WERI-Rb-1 (cell line): ENCODE data around the gene R3HDM1.
A peak's percentile ranks its signal among the peaks of the same experiment; 100 is the strongest.
"Not testable (repeated sequence)": the region's sequence is repeated elsewhere in the genome, so short reads cannot be mapped to it uniquely, and the experiment has no call there.

ENCODE experiments used
- DNase-seq: peaks from one replicate; pipeline ENCODE4 v3.0.0-alpha.2; 2020
- H3K27ac ChIP-seq: fragments of 250-450 bp; sonication (Bioruptor Pico); 2 replicates; pipeline ENCODE4 v1.5.1; 2020; ENCODE audit warnings: mild to moderate bottlenecking, moderate library complexity
- H3K27me3 ChIP-seq: fragments of 250-450 bp; sonication (Bioruptor Pico); 2 replicates; pipeline ENCODE4 v1.5.1; 2021; ENCODE audit warnings: mild to moderate bottlenecking, low read depth, moderate library complexity; ENCODE audit not compliant: insufficient read depth, severe bottlenecking
- H3K36me3 ChIP-seq: fragments of 250-450 bp; sonication (Bioruptor Pico); 2 replicates; pipeline ENCODE4 v1.5.1; 2020; ENCODE audit warnings: mild to moderate bottlenecking, moderate library complexity
- H3K4me3 ChIP-seq: 2 replicates; pipeline ENCODE4 v1.5.1; 2011; ENCODE audit warnings: low read depth, mild to moderate bottlenecking, control low read depth, low read length
- H3K9me3 ChIP-seq: fragments of 250-450 bp; sonication (Bioruptor Pico); 2 replicates; pipeline ENCODE4 v1.5.1; 2021; ENCODE audit warnings: mild to moderate bottlenecking, moderate library complexity; ENCODE audit not compliant: severe bottlenecking
- CTCF ChIP-seq: IDR thresholded peaks from 2 replicates; pipeline ENCODE4 v1.5.1; 2011; ENCODE audit warnings: low read depth, mild to moderate bottlenecking, control low read depth, inconsistent platforms, low read length

R3HDM1 gene

GRCh38 chr2:135530313-135531230 is 712 bp upstream of the R3HDM1 start, which contains the start of gene ZRANB3:
TSS of gene ZRANB3 (minus strand) at chr2:135531218.
- no peaks in the 10 kb centered on the region for H3K9me3 ChIP-seq
- no peaks in the 10 kb centered on the region for H3K27me3 ChIP-seq
- H3K36me3 ChIP-seq, result peaks cover 3% of the 10 kb centered on the region; the same call in 1 of the 2 replicates
- DNase-seq, result peak; percentile 97
- peak within 1 kb of the TSS; percentile 98 for H3K27ac ChIP-seq
- no peak for TF ChIP-seq CTCF
- peak within 1 kb of the TSS; percentile 61 for H3K4me3 ChIP-seq

- TF ChIP-seq CTCF, result no peak
- no peaks in the 10 kb centered on the region for H3K27me3 ChIP-seq
- peak overlapping the region; percentile 61 for H3K4me3 ChIP-seq
- peaks cover 3% of the 10 kb centered on the region; the same call in 1 of the 2 replicates for H3K36me3 ChIP-seq
- H3K27ac ChIP-seq, result no peak overlapping the region; the same call in 1 of the 2 replicates
- H3K9me3 ChIP-seq, result no peaks in the 10 kb centered on the region
- no peak for DNase-seq
Measured at GRCh38 chr2:135532581-135532980, 1.3 kb downstream of the R3HDM1 start.

GRCh38 chr2:135533545-135533944 is 2.3 kb downstream of the R3HDM1 start:
- H3K27me3 ChIP-seq, H3K9me3 ChIP-seq, DNase-seq, H3K36me3 ChIP-seq, H3K27ac ChIP-seq, H3K4me3 ChIP-seq: not testable (repeated sequence)

- Histone ChIP-seq H3K27ac (no peak overlapping the region), H3K27me3 (no peaks in the 10 kb centered on the region), H3K4me3 (no peak overlapping the region), H3K9me3 (no peaks in the 10 kb centered on the region), H3K36me3 (no peaks in the 10 kb centered on the region)
- no peak for DNase-seq
- no peak for TF ChIP-seq CTCF
Measured at GRCh38 chr2:135546436-135546835, 15.2 kb downstream of the R3HDM1 start.

- no peak for TF ChIP-seq CTCF
- Histone ChIP-seq H3K27ac (no peak overlapping the region), H3K9me3 (no peaks in the 10 kb centered on the region), H3K36me3 (no peaks in the 10 kb centered on the region), H3K4me3 (no peak overlapping the region), H3K27me3 (no peaks in the 10 kb centered on the region)
- no peak for DNase-seq
Measured at GRCh38 chr2:135547311-135547710, 16.0 kb downstream of the R3HDM1 start.

- Histone ChIP-seq H3K27me3 (no peaks in the 10 kb centered on the region), H3K4me3 (no peak overlapping the region), H3K9me3 (no peaks in the 10 kb centered on the region), H3K27ac (no peak overlapping the region), H3K36me3 (no peaks in the 10 kb centered on the region; the same call in 1 of the 2 replicates)
- TF ChIP-seq CTCF, result no peak
- no peak for DNase-seq
Measured at GRCh38 chr2:135551356-135551755, 20.1 kb downstream of the R3HDM1 start.
